Measurements from ENCODE around the gene FGF10. TPM values are rescaled to one million over a fixed set of nuclear protein-coding genes. Genes with fewer than 3 reads are reported as not detected.

FGF10 gene
- total and polyA plus RNA-seq, 3 donors from 2014 or later: 2.3 to 4.4 (median 3.3) TPM

- H3K27me3 ChIP-seq: no peaks in the 10 kb centered on the region
- TF ChIP-seq CTCF (IDR thresholded peaks at IDR 0.05) (no peak), POLR2A (IDR thresholded peaks at IDR 0.05) (no peak)
- 55 to 60% methylated on average over 1 of the region's 1 CpG for WGBS, 2 donors
- H3K9me3 ChIP-seq: no peaks in the 10 kb centered on the region
- intact Hi-C loops (cut with DNase I; ENCODE audit: low total_unique reads): no loop called here
- H3K36me3 ChIP-seq (ENCODE audit: low read depth, missing control alignments): no peaks in the 10 kb centered on the region
- no peaks in the 10 kb centered on the region for H3K4me1 ChIP-seq
- no peak for DNase-seq
- H3K4me3 ChIP-seq: no peak overlapping the region
- H3K27ac ChIP-seq: no peak overlapping the region
Observed at GRCh38 chr5:44356231-44356630, 33.0 kb downstream of the FGF10 start.

GRCh38 chr5:44345871-44346270 is 43.3 kb downstream of the FGF10 start:
- H3K36me3 ChIP-seq (ENCODE audit: low read depth, missing control alignments): no peaks in the 10 kb centered on the region
- intact Hi-C loops (cut with DNase I; ENCODE audit: low total_unique reads): no loop called here
- no peak overlapping the region for H3K27ac ChIP-seq
- H3K4me1 ChIP-seq: no peaks in the 10 kb centered on the region
- no peak for DNase-seq
- 60 to 71% methylated on average over 2 of the region's 2 CpGs for WGBS, 2 donors
- no peaks in the 10 kb centered on the region for H3K9me3 ChIP-seq
- no peaks in the 10 kb centered on the region for H3K27me3 ChIP-seq
- no peak overlapping the region for H3K4me3 ChIP-seq
- no peak for TF ChIP-seq POLR2A (IDR thresholded peaks at IDR 0.05)

GRCh38 chr5:44336708-44337107 is 52.5 kb downstream of the FGF10 start:
- no peaks in the 10 kb centered on the region for H3K4me1 ChIP-seq
- 85 to 87% methylated on average over 2 of the region's 2 CpGs for WGBS, 2 donors
- intact Hi-C loops (cut with DNase I; ENCODE audit: low total_unique reads): no loop called here

GRCh38 chr5:44334622-44335021 is 54.6 kb downstream of the FGF10 start:
- Histone ChIP-seq H3K36me3 (ENCODE audit: low read depth, missing control alignments) (no peaks in the 10 kb centered on the region), H3K9me3 (no peaks in the 10 kb centered on the region), H3K4me3 (no peak overlapping the region), H3K4me1 (no peaks in the 10 kb centered on the region), H3K27me3 (no peaks in the 10 kb centered on the region), H3K27ac (no peak overlapping the region)
- TF ChIP-seq CTCF (IDR thresholded peaks at IDR 0.05): no peak
- TF ChIP-seq POLR2A (IDR thresholded peaks at IDR 0.05): no peak
- WGBS, 2 donors: 68 to 88% methylated on average over 1 of the region's 1 CpG
- intact Hi-C loops (cut with DNase I; ENCODE audit: low total_unique reads): no loop called here
- no peak for DNase-seq

More at GRCh38 chr5:44336708-44337107, 52.5 kb downstream of the FGF10 start:
- H3K4me3 ChIP-seq: no peak overlapping the region
- TF ChIP-seq CTCF (IDR thresholded peaks at IDR 0.05): no peak
- no peak for TF ChIP-seq POLR2A (IDR thresholded peaks at IDR 0.05)
- no peak overlapping the region for H3K27ac ChIP-seq
- no peaks in the 10 kb centered on the region for H3K27me3 ChIP-seq
- DNase-seq: no peak
- no peaks in the 10 kb centered on the region for H3K36me3 ChIP-seq (ENCODE audit: low read depth, missing control alignments)
- no peaks in the 10 kb centered on the region for H3K9me3 ChIP-seq

GRCh38 chr5:44332285-44332971 is 56.8 kb downstream of the FGF10 start:
- intact Hi-C loops (cut with DNase I; ENCODE audit: low total_unique reads): no loop called here
- no peak for DNase-seq
- Histone ChIP-seq H3K27ac (peak overlapping the region in 1 of 2 donors; percentile 21), H3K4me1 (no peaks in the 10 kb centered on the region), H3K27me3 (no peaks in the 10 kb centered on the region), H3K9me3 (no peaks in the 10 kb centered on the region), H3K4me3 (no peak overlapping the region), H3K36me3 (ENCODE audit: low read depth, missing control alignments) (no peaks in the 10 kb centered on the region)
- WGBS, 2 donors: 61 to 71% methylated on average over 3 of the region's 3 CpGs
- TF ChIP-seq CTCF (IDR thresholded peaks at IDR 0.05) (peak in 2 of 3 experiments; percentile 39 to 59), POLR2A (IDR thresholded peaks at IDR 0.05) (no peak)
